Naive thymus-derived CD4-positive, alpha-beta T cell (primary cell): Measurements from ENCODE around the gene C2. TPM values are rescaled to one million over a fixed set of nuclear protein-coding genes. Genes with fewer than 3 reads are reported as not detected.

Experiments used
- ATAC-seq: fragments of 150-1000 bp; cut with Tn5 transposase; 2 replicates; pipeline ENCODE4 v1.10.0; 2021; ENCODE audit warnings: mild to moderate bottlenecking, moderate library complexity
- CTCF ChIA-PET: fragments of 350-600 bp; sonication (Branson Sonifier 250); formaldehyde crosslinking; loops from one replicate; lab custom pipeline; 2021; ENCODE audit warnings: antibody characterized with exemption; lab: Charles Lee
- POLR2A ChIA-PET: fragments of 350-600 bp; sonication (Branson Sonifier 250); formaldehyde crosslinking; loops from one replicate; lab custom pipeline; 2021; ENCODE audit warnings: antibody characterized with exemption, inconsistent platforms; lab: Charles Lee
- DNase-seq, 9 donors: peaks; one replicate each; pipeline versions ENCODE4 v3.0.0 to v3.0.0-alpha.2; 2020 to 2022; ENCODE audit warnings: mixed read lengths in 1 of 9
- H3K27ac ChIP-seq: one replicate; pipeline ENCODE4 v1.7.0; 2013; ENCODE audit warnings: mild to moderate bottlenecking, low read depth, low read length, moderate library complexity
- H3K27me3 ChIP-seq, 2 donors: one replicate each; pipeline ENCODE4 v1.7.0; 2013; ENCODE audit warnings: low read length in 2 of 2, mild to moderate bottlenecking in 2 of 2, moderate library complexity in 2 of 2; ENCODE audit not compliant: control insufficient read depth in 2 of 2, insufficient read depth in 2 of 2
- H3K36me3 ChIP-seq, 3 experiments: 1 replicate in 2 of 3; 2 replicates in 1 of 3; pipeline ENCODE4 v1.7.0; 2013; ENCODE audit warnings: low read length in 3 of 3, mild to moderate bottlenecking in 3 of 3, moderate library complexity in 1 of 3; ENCODE audit not compliant: insufficient read depth in 3 of 3, control insufficient read depth in 2 of 3
- H3K4me1 ChIP-seq, 2 donors: one replicate each; pipeline ENCODE4 v1.7.0; 2013; ENCODE audit warnings: low read length in 2 of 2, mild to moderate bottlenecking in 2 of 2, moderate library complexity in 1 of 2; ENCODE audit not compliant: control insufficient read depth in 2 of 2, insufficient read depth in 2 of 2
- H3K4me3 ChIP-seq: 2 replicates; pipeline ENCODE4 v1.7.0; 2013; ENCODE audit warnings: mild to moderate bottlenecking, low read length
- H3K9me3 ChIP-seq, 3 experiments: 1 replicate in 2 of 3; 2 replicates in 1 of 3; pipeline ENCODE4 v1.7.0; 2013; ENCODE audit warnings: low read length in 3 of 3; ENCODE audit not compliant: control insufficient read depth in 2 of 3
- H3K27ac Mint-ChIP-seq, 9 donors: one replicate each; pipeline ENCODE4 v1.8.0; 2020 to 2022; ENCODE audit warnings: mixed read lengths in 9 of 9, mild to moderate bottlenecking in 8 of 9, moderate library complexity in 5 of 9, inconsistent platforms in 2 of 9
- H3K27me3 Mint-ChIP-seq, 5 donors: one replicate each; pipeline ENCODE4 v1.8.0; 2021 to 2022; ENCODE audit warnings: mixed read lengths in 5 of 5, mild to moderate bottlenecking in 1 of 5
- H3K36me3 Mint-ChIP-seq, 5 donors: one replicate each; pipeline ENCODE4 v1.8.0; 2020 to 2022; ENCODE audit warnings: mixed read lengths in 5 of 5, mild to moderate bottlenecking in 3 of 5, inconsistent platforms in 1 of 5
- H3K4me1 Mint-ChIP-seq, 7 donors: one replicate each; pipeline ENCODE4 v1.8.0; 2020 to 2022; ENCODE audit warnings: mixed read lengths in 7 of 7, mild to moderate bottlenecking in 3 of 7, inconsistent platforms in 1 of 7
- H3K4me3 Mint-ChIP-seq, 10 donors: one replicate each; pipeline ENCODE4 v1.8.0; 2020 to 2022; ENCODE audit warnings: mild to moderate bottlenecking in 10 of 10, mixed read lengths in 10 of 10, moderate library complexity in 6 of 10, inconsistent platforms in 2 of 10
- H3K9me3 Mint-ChIP-seq, 11 donors: one replicate each; pipeline ENCODE4 v1.8.0; 2020 to 2022; ENCODE audit warnings: mixed read lengths in 11 of 11, mild to moderate bottlenecking in 4 of 11, inconsistent platforms in 1 of 11, moderate library complexity in 1 of 11
- intact Hi-C, 2 donors: fragments of 100-400 bp; cut with micrococcal nuclease; formaldehyde crosslinking; loops; one replicate each; pipeline ENCODE4 v1.15.1; 2023
- polyA plus RNA-seq, 2 donors: library from polyadenylated mRNA; unstranded; fragments of 300-500 nt; fragmentation: Illumina TruSeq; gene quantifications; one replicate each; pipeline ENCODE4 v1.2.3, GENCODE V29; 2021
- total RNA-seq, 6 experiments: library from RNA in 5 of 6; stranded (reverse) in 5 of 6; gene quantifications; 1 replicate in 5 of 6; 2 replicates in 1 of 6; pipeline ENCODE4 v1.2.3 and lab custom pipeline; 2021 to 2026

The C2 gene
- total and polyA plus RNA-seq, 7 experiments from 2014 or later = 0.10 to 8.2 (median 2.1) TPM; not detected in 1

GRCh38 chr6:31956796-31957195 lies 29.3 kb downstream of the C2 start:
- peaks cover 23 to 48% (median 39%) of the 10 kb centered on the region in 7 donors for H3K4me1 Mint-ChIP-seq
- no peak overlapping the region for H3K4me3 ChIP-seq
- H3K9me3 Mint-ChIP-seq = no peaks in the 10 kb centered on the region
- H3K4me3 Mint-ChIP-seq = peak overlapping the region in 2 of 10 donors; percentile 91 to 100
- peaks cover 15 to 72% (median 25%) of the 10 kb centered on the region in 3 experiments for H3K36me3 ChIP-seq
- peak overlapping the region; percentile 99 for H3K27ac ChIP-seq
- no peaks in the 10 kb centered on the region for H3K27me3 Mint-ChIP-seq
- H3K9me3 ChIP-seq = no peaks in the 10 kb centered on the region
- intact Hi-C loops = loop anchor here (5.0 kb wide), 7 partner anchors 119 to 1744 kb away; partner anchors contain the start of genes AGPAT1 (in 1 of the 2), CSNK2B (in 1 of the 2), LY6G5B (in 1 of the 2) and PHF1 (in 1 of the 2)
- peaks cover 19 to 34% (median 23%) of the 10 kb centered on the region in 5 donors for H3K36me3 Mint-ChIP-seq
- H3K27ac Mint-ChIP-seq = peak overlapping the region in 4 of 9 donors; percentile 75 to 99 (median 94)
- ATAC-seq (no peak), DNase-seq (no peak)
- H3K27me3 ChIP-seq = no peaks in the 10 kb centered on the region
- peaks cover 18 to 20% of the 10 kb centered on the region in 2 donors for H3K4me1 ChIP-seq
- POLR2A ChIA-PET = interaction anchor here (1.4 to 6.1 kb wide), 2 partner anchors 16 to 121 kb away, joined by 4 to 108 read pairs; partner anchors contain the start of gene DXO
- CTCF ChIA-PET = no interaction called here

DNA sequence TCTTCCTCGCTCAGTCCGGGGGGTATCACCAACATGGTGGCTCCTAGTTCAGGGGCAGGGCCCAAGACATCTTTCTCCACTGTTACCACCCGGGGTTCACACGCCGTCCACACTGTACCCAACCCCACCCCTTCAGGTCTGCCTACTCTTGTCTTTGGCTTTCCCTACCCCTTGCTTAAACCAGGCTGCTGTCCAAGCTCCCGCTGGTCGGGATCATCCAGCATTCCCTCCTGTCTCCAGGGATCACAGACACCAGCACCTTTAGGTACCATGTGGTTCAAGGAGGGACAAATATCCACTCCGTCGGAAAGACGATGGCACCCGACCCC lies 30.9 kb downstream of the C2 start:
- H3K4me3 ChIP-seq = peak overlapping the region; percentile 89
- peak overlapping the region; percentile 91 to 100 (median 97) for H3K4me3 Mint-ChIP-seq
- CTCF ChIA-PET = no interaction called here
- H3K4me1 Mint-ChIP-seq = peaks cover 25 to 50% (median 39%) of the 10 kb centered on the region in 7 donors
- H3K36me3 ChIP-seq = peaks cover 15 to 72% (median 29%) of the 10 kb centered on the region in 3 experiments
- peaks cover 21 to 46% (median 26%) of the 10 kb centered on the region in 5 donors for H3K36me3 Mint-ChIP-seq
- ATAC-seq = no peak
- no peaks in the 10 kb centered on the region for H3K27me3 ChIP-seq
- DNase-seq = no peak
- peaks cover 18 to 20% of the 10 kb centered on the region in 2 donors for H3K4me1 ChIP-seq
- H3K27me3 Mint-ChIP-seq = no peaks in the 10 kb centered on the region
- H3K9me3 Mint-ChIP-seq = no peaks in the 10 kb centered on the region
- POLR2A ChIA-PET = interaction anchor here (0.6 to 6.1 kb wide), 11 partner anchors 14 to 1224 kb away, joined by 3 to 108 read pairs (median 4); partner anchors contain the start of genes ABHD16A, BAG6, DDX39B and DXO
- H3K27ac Mint-ChIP-seq = peak overlapping the region; percentile 91 to 99 (median 97)
- intact Hi-C loops = loop anchor here (2.0 to 5.0 kb wide), 12 partner anchors 121 to 1746 kb away; partner anchors contain the start of genes AGPAT1 (in 2 of the 2), PRRC2A (in 2 of the 2), ATP6V1G2 (in 1 of the 2) and CSNK2B (in 1 of the 2)
- H3K27ac ChIP-seq = peak overlapping the region; percentile 99
- H3K9me3 ChIP-seq = no peaks in the 10 kb centered on the region

DNA sequence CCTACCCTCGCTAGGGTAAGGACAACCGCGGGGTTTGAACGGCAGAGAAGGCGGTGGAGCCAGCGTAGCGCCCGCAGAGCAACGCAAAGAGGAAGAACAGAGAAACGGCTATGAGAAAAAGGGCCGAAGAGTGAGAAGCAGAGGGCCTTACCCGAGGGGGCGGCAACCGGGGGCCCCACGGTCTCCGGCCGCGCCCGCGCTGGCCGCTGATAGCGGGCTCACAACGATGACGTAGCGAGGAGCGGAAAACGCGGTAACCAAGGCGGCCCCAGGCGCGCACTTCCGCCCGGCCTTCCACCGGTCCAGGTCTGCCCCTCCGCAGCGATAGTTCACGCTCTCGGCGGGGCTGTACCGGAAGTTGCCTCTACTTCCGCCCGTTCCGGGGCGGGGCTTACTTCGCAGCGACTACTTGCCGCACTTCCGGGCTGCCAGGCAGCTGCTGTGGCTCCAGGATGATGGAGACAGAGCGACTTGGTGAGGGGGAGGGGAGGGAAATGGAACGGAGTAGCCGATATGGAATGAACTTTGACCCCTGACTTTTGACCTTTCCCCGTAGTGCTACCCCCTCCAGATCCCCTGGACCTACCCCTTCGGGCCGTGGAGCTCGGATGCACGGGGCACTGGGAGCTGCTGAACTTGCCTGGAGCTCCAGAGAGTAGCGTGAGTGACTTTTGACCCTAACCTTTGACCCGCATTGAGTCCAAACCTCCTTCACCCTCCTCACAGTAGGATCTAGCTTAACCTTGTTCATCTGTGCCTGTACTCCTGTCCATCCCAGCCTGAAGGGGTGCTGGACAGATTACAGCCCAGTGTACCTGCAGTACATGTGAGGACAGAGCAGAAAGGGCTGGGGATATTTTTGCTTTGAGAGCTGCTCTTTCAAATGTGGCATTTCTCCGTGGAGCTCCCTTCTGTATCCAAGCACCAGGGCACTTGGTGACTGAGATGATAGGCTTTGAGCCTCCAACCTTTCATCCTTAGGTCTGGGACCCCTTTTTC lies 31.5 kb downstream of the C2 start, which contains the start of the genes NELFE and SKIC2:
Gene NELFE, minus strand, starts transcription at position 231 of the 999 bp plus-strand sequence. CDS start 525 bp downstream, outside the sequence.
Gene SKIC2, plus strand, starts transcription at position 435 of the 999 bp plus-strand sequence. Its CDS starts 18 bp downstream, at position 453.
- Mint-ChIP-seq H3K27me3 (no peaks in the 10 kb centered on the region), H3K4me3 (peak within 1 kb of the TSS; percentile 91 to 100 (median 97)), H3K27ac (peak within 1 kb of the TSS; percentile 91 to 99 (median 97)), H3K36me3 (peaks cover 15 to 44% (median 19%) of the 10 kb centered on the region in 5 donors), H3K9me3 (no peaks in the 10 kb centered on the region), H3K4me1 (peaks cover 23 to 50% (median 39%) of the 10 kb centered on the region in 7 donors)
- Histone ChIP-seq H3K9me3 (no peaks in the 10 kb centered on the region), H3K27me3 (no peaks in the 10 kb centered on the region), H3K4me3 (peak within 1 kb of the TSS; percentile 89), H3K36me3 (peaks cover 18 to 72% (median 30%) of the 10 kb centered on the region in 3 experiments), H3K27ac (peak within 1 kb of the TSS; percentile 99), H3K4me1 (peaks cover 18 to 20% of the 10 kb centered on the region in 2 donors)
- intact Hi-C loops = loop anchor here (1.0 to 5.0 kb wide), 24 partner anchors 13 to 1898 kb away; partner anchors contain the start of genes AGPAT1 (in 2 of the 2), DXO (in 2 of the 2), PRRC2A (in 2 of the 2) and ATF6B (in 1 of the 2)
- POLR2A ChIA-PET = interaction anchor here (0.6 to 6.1 kb wide), 15 partner anchors 9 to 1225 kb away, joined by 3 to 108 read pairs (median 4); partner anchors contain the start of genes BAG6, DDX39B, DXO and EHMT2
- DNase-seq (peak; percentile 94 to 99 (median 98)), ATAC-seq (peak; percentile 98)
- CTCF ChIA-PET = interaction anchor here (1.0 to 1.4 kb wide), 3 partner anchors 9 to 62 kb away, joined by 3 to 10 read pairs (median 3); partner anchors contain the start of gene EHMT2

DNA sequence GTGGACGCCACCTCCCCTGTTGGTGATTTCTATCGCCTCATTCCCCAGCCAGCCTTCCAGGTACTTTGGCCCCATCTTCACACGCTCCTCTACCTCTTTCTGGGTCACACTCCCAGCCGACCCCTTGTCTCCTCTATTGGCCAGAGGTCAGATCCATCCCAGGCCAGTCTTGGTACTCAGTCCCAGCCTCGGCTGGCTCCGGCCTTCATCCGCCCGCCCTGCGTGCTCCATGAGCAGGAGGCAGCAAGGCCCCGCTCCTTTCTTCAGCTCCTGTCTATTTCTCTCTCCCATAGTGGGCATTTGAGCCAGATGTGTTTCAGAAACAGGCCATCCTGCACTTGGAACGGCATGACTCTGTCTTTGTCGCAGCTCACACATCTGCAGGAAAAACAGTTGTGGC lies 34.1 kb downstream of the C2 start:
- CTCF ChIA-PET = interaction anchor here (1.3 kb wide), 1 partner anchor 9 kb away, joined by 4 read pairs; no protein-coding TSS in a partner anchor
- no peaks in the 10 kb centered on the region for H3K9me3 Mint-ChIP-seq
- POLR2A ChIA-PET = interaction anchor here (2.0 kb wide), 1 partner anchor 10 kb away, joined by 10 read pairs; the partner anchor contains the start of gene DXO

GRCh38 chr6:31963921-31964320 lies 36.4 kb downstream of the C2 start:
- ATAC-seq (no peak), DNase-seq (no peak)
- CTCF ChIA-PET = interaction anchor here (0.7 kb wide), 1 partner anchor 12 kb away, joined by 3 read pairs; no protein-coding TSS in a partner anchor
- Mint-ChIP-seq H3K4me3 (no peak overlapping the region), H3K27ac (peak overlapping the region in 3 of 9 donors; percentile 36 to 51 (median 38)), H3K36me3 (peaks cover 9 to 51% (median 17%) of the 10 kb centered on the region in 5 donors), H3K27me3 (no peaks in the 10 kb centered on the region), H3K9me3 (no peaks in the 10 kb centered on the region), H3K4me1 (peaks cover 17 to 30% (median 24%) of the 10 kb centered on the region in 7 donors)
- Histone ChIP-seq H3K9me3 (no peaks in the 10 kb centered on the region), H3K36me3 (peaks cover 21 to 82% (median 26%) of the 10 kb centered on the region in 3 experiments), H3K4me1 (peaks cover 9 to 11% of the 10 kb centered on the region in 2 donors), H3K4me3 (no peak overlapping the region), H3K27ac (no peak overlapping the region), H3K27me3 (no peaks in the 10 kb centered on the region)
- POLR2A ChIA-PET = interaction anchor here (0.5 to 1.2 kb wide), 3 partner anchors 8 to 303 kb away, joined by 3 to 5 read pairs (median 3); partner anchors contain the start of gene DXO
- intact Hi-C loops = no loop called here

More for the DNA sequence above, 34.1 kb downstream of the C2 start:
- Mint-ChIP-seq H3K27ac (peak overlapping the region in 6 of 9 donors; percentile 19 to 93 (median 56)), H3K36me3 (peaks cover 9 to 48% (median 12%) of the 10 kb centered on the region in 5 donors), H3K27me3 (no peaks in the 10 kb centered on the region), H3K4me3 (peak overlapping the region in 3 of 10 donors; percentile 44 to 73 (median 51)), H3K4me1 (peaks cover 23 to 50% (median 39%) of the 10 kb centered on the region in 7 donors)
- no peak for DNase-seq
- peaks cover 18 to 20% of the 10 kb centered on the region in 2 donors for H3K4me1 ChIP-seq
- H3K9me3 ChIP-seq = no peaks in the 10 kb centered on the region
- ATAC-seq = no peak
- peaks cover 15 to 68% (median 21%) of the 10 kb centered on the region in 3 experiments for H3K36me3 ChIP-seq
- intact Hi-C loops = no loop called here
- H3K4me3 ChIP-seq = no peak overlapping the region
- H3K27ac ChIP-seq = no peak overlapping the region
- H3K27me3 ChIP-seq = no peaks in the 10 kb centered on the region
